IPS-18c (cell line): Measurements from ENCODE around the gene POMT1.
"Not testable (repeated sequence)": the region's sequence is repeated elsewhere in the genome, so short reads cannot be mapped to it uniquely, and the experiment has no call there.

Experiments used
- H3K4me3 ChIP-seq: 2 replicates; pipeline ENCODE4 v1.7.0; 2013; ENCODE audit warnings: low read depth, mild to moderate bottlenecking, low read length, moderate library complexity; ENCODE audit not compliant: insufficient read depth
- H3K9me3 ChIP-seq: one replicate; pipeline ENCODE4 v1.6.1; 2013; ENCODE audit warnings: mild to moderate bottlenecking, low read length, moderate library complexity; ENCODE audit not compliant: control insufficient read depth, insufficient read depth

POMT1 gene

DNA sequence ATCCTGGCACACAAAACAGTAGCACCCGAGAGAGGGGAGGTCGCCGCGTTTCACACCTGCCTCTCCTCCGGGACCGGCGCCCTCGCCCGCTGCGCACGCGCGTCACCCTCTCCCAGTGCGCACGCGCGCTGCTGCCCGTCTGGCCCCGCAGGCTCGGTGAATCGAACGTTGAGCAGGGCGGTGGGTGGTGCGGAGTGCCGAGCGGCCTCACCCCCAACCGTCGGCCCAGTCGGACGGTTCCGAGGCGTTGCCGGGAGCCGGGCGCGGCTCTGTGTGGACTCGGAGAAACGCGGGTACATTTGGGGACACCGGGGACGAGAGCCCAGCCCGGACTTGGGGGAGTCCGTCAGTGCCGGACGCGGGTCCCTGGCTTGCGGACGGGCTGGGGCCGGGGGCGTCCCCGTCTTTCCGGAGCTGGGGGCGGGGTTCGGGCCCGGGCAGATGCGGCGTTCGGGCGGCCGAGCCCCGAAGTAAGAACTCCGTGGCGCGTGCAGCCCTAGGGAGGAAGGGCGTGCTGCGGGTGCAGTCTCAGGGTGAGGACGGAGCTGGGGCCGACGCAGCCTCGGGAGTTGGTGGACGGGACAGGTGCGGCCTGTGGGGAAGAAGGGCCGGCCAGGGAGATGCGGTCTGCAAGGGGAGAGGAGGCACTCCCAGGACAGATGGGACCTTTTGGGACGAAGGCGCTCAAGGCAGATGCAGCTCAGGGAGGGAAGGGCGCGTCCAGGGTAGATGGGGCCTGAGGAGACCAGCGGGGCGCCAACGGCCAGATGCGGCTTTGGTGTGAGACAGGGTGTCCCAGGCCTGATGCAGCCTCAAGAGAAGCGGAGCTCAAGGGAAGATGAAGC lies at the start of gene POMT1:
Gene POMT1 (plus strand): TSS at position 138 of the 845 bp plus-strand sequence. CDS start 1,301 bp downstream, outside the sequence.
- peak within 1 kb of the TSS; percentile 94 for H3K4me3 ChIP-seq
- no peaks in the 10 kb centered on the region for H3K9me3 ChIP-seq

- H3K4me3 ChIP-seq, result no peak overlapping the region
Observed at GRCh38 chr9:131454028-131454427, 48.7 kb upstream of the POMT1 start.

DNA sequence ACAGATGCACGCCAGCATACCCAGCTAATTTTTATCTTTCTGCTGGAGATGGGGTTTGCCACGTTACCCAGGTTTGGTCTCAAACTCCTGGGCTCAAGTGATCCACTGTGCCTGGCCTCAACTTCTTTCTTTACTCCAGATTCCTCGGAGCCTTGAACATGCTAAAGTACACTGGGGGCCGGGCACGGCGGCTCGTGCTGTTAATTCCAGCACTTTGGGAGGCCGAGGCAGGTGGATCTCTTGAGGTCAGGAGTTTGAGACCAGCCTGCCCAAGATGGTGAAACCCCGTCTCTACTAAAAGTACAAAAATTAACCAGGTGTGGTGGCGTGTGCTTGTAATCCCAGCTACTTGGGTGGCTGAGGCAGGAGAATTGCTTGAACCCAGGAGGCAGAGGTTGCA lies 47.1 kb upstream of the POMT1 start:
- not testable (repeated sequence) for H3K9me3 ChIP-seq, H3K4me3 ChIP-seq

More at GRCh38 chr9:131454028-131454427, 48.7 kb upstream of the POMT1 start:
- H3K9me3 ChIP-seq, result no peaks in the 10 kb centered on the region

GRCh38 chr9:131457746-131458145 lies 45.0 kb upstream of the POMT1 start:
- Histone ChIP-seq H3K9me3 (no peaks in the 10 kb centered on the region), H3K4me3 (no peak overlapping the region)

DNA sequence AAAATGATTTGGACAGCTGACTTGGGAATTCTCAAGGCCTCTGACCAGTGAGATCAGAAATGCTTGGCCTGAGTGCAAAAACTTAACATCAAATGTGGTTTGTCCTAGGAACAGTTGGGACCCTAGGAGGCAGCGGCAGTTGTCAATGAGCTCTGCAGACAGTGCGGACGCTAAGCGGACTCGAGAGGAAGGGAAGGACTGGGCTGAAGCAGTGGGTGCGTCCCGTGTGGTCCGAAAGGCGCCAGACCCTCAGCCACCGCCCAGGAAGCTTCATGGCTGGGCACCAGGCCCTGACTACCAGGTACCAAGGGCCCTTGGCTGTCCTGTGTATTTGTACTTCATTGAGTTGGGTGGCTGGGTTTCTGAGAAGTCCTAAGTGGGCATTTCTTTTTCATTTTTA lies 43.7 kb upstream of the POMT1 start:
- Histone ChIP-seq H3K9me3 (no peaks in the 10 kb centered on the region), H3K4me3 (no peak overlapping the region)

DNA sequence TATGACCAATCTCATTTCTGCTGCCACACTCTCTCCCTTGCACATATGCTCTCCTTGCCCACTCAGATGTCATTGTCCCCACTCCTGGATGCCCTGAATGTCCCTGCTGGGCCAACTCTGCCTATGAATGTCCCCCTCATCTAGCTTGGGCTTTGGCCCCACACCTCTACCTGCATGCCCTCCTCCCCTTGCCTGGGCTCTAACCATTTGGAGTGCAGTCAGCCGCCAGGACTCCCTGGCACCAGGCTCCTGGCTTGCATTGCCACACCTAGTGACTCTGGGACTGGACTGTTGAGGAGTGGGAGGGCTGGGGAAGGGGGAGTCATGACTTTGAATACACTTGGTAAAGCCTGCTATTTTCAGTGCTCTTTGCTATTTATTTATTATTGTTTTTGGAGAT lies 41.6 kb upstream of the POMT1 start:
- H3K4me3 ChIP-seq, result no peak overlapping the region
- no peaks in the 10 kb centered on the region for H3K9me3 ChIP-seq

- H3K9me3 ChIP-seq, result no peaks in the 10 kb centered on the region
- no peak overlapping the region for H3K4me3 ChIP-seq
Observed at GRCh38 chr9:131464354-131465000, 38.2 kb upstream of the POMT1 start.

DNA sequence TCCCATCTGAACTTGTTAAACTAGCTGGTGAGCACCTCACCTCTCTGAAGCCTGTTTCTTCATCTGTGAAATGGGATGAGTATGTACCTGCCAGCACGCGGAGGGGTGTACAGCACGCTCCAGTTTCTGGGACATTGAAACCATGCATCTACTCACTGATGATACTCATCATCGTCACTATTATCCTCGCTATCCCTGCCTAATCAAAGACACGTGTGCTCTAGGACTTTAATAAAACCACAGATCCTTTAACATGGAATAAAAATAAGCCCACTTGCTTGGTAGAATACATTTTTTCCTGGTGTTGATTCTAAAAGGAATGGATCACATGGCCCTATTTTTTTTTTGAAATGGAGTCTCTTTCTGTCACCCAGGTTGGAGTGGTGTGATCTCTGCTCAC lies 37.3 kb upstream of the POMT1 start:
- Histone ChIP-seq H3K4me3 (no peak overlapping the region), H3K9me3 (no peaks in the 10 kb centered on the region)

- Histone ChIP-seq H3K9me3 (no peaks in the 10 kb centered on the region), H3K4me3 (no peak overlapping the region)
Observed at GRCh38 chr9:131467214-131467935, 35.3 kb upstream of the POMT1 start.

DNA sequence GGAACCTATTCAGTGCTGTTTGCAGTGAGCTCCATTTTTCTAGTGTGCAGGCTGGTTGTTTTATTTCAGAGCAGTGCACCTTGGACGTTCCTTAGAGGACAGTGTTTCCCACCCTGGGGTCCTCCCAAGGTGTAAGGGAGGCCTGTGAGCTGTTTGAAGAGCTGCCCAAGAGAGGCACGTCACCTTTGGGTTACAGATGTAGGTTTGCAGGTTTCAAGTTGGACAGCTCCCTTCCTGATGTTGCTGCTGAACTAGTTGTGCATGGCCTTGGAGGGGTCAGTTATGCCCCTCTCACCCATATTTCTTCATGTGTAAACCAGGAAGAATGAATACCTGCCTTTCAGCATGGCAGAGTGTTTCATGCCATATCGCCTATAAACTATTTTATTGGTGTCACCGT lies 34.7 kb upstream of the POMT1 start:
- Histone ChIP-seq H3K4me3 (no peak overlapping the region), H3K9me3 (no peaks in the 10 kb centered on the region)

GRCh38 chr9:131469356-131469755 lies 33.4 kb upstream of the POMT1 start:
- H3K9me3 ChIP-seq, result no peaks in the 10 kb centered on the region
- H3K4me3 ChIP-seq, result no peak overlapping the region

- H3K9me3 ChIP-seq, result no peaks in the 10 kb centered on the region
Observed at GRCh38 chr9:131469951-131470350, 32.8 kb upstream of the POMT1 start.

DNA sequence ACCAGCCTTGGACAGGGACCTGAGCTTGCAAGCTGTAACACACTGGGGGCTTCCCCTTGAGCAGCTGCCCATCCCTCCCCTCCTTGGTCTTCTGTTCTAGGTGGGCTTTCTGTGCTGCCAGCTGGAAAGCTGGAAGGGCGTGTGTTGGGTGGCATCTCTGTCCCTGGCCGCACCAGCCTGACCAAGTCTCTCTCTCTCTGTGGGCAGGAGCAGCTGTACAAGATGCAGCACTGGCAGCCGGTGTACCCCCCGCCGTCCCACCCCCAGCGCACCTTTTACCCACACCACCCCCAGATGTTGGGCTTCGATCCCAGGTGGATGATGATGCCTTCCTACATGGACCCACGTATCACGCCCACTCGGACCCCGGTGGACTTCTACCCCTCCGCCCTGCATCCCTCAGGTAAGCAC lies 32.1 kb upstream of the POMT1 start:
- no peaks in the 10 kb centered on the region for H3K9me3 ChIP-seq

More at GRCh38 chr9:131469951-131470350, 32.8 kb upstream of the POMT1 start:
- no peak overlapping the region for H3K4me3 ChIP-seq

GRCh38 chr9:131472085-131472484 lies 30.6 kb upstream of the POMT1 start:
- H3K9me3 ChIP-seq, H3K4me3 ChIP-seq: not testable (repeated sequence)

More for the DNA sequence above, 32.1 kb upstream of the POMT1 start:
- H3K4me3 ChIP-seq, result no peak overlapping the region

GRCh38 chr9:131473198-131473885 lies 29.4 kb upstream of the POMT1 start:
- H3K9me3 ChIP-seq, result no peaks in the 10 kb centered on the region
- no peak overlapping the region for H3K4me3 ChIP-seq

GRCh38 chr9:131473891-131474290 lies 28.8 kb upstream of the POMT1 start:
- Histone ChIP-seq H3K4me3 (no peak overlapping the region), H3K9me3 (no peaks in the 10 kb centered on the region)

- Histone ChIP-seq H3K9me3 (no peaks in the 10 kb centered on the region), H3K4me3 (no peak overlapping the region)
Observed at GRCh38 chr9:131474711-131475110, 28.0 kb upstream of the POMT1 start.
